HEK293T (cell line): ENCODE data around the gene PSMA5.

ENCODE experiments used
- ARNT ChIP-seq: fragments of 450-650 bp; IDR thresholded peaks from 2 replicates; pipeline ENCODE4 v1.6.1; 2017; ENCODE audit warnings: mild to moderate bottlenecking
- BHLHE40 ChIP-seq: fragments of 450-650 bp; IDR thresholded peaks from 2 replicates; pipeline ENCODE4 v1.6.1; 2016; ENCODE audit warnings: mild to moderate bottlenecking, moderate library complexity, borderline replicate concordance
- CTBP1 ChIP-seq: fragments of 450-650 bp; IDR thresholded peaks from 2 replicates; pipeline ENCODE4 v1.6.1; 2016; ENCODE audit warnings: borderline replicate concordance
- ELF4 ChIP-seq: fragments of 450-650 bp; IDR thresholded peaks from 2 replicates; pipeline ENCODE4 v1.6.1; 2017; ENCODE audit warnings: antibody characterized with exemption
- FOXA1 ChIP-seq: fragments of 450-650 bp; IDR thresholded peaks from 2 replicates; pipeline ENCODE4 v1.6.1; 2016; ENCODE audit warnings: mild to moderate bottlenecking
- FOXK2 ChIP-seq: fragments of 450-650 bp; IDR thresholded peaks from 2 replicates; pipeline ENCODE4 v1.6.1; 2016; ENCODE audit warnings: mild to moderate bottlenecking
- FOXM1 ChIP-seq: fragments of 450-650 bp; IDR thresholded peaks from 2 replicates; pipeline ENCODE4 v1.6.1; 2017; ENCODE audit warnings: mild to moderate bottlenecking, borderline replicate concordance
- HDGF ChIP-seq: fragments of 450-650 bp; IDR thresholded peaks from 2 replicates; pipeline ENCODE4 v1.6.1; 2017; ENCODE audit warnings: antibody characterized with exemption, borderline replicate concordance
- LEF1 ChIP-seq: fragments of 450-650 bp; IDR thresholded peaks from 2 replicates; pipeline ENCODE4 v1.6.1; 2017; ENCODE audit warnings: mild to moderate bottlenecking, borderline replicate concordance
- NFRKB ChIP-seq: fragments of 450-650 bp; IDR thresholded peaks from 2 replicates; pipeline ENCODE4 v1.6.1; 2016; ENCODE audit warnings: mild to moderate bottlenecking, moderate library complexity
- PKNOX1 ChIP-seq: fragments of 450-650 bp; IDR thresholded peaks from 2 replicates; pipeline ENCODE4 v1.6.1; 2016
- SP1 ChIP-seq: fragments of 450-650 bp; IDR thresholded peaks from 2 replicates; pipeline ENCODE4 v1.6.1; 2017
- SUZ12 ChIP-seq: fragments of 450-650 bp; IDR thresholded peaks from 2 replicates; pipeline ENCODE4 v1.6.1; 2016; ENCODE audit warnings: mild to moderate bottlenecking
- TARDBP ChIP-seq: fragments of 450-650 bp; IDR thresholded peaks from 2 replicates; pipeline ENCODE4 v1.6.1; 2016

- no peak for TF ChIP-seq NFRKB
- no peak for TF ChIP-seq PKNOX1
- no peak for TF ChIP-seq LEF1
- no peak for TF ChIP-seq HDGF
- TF ChIP-seq ELF4: no peak
- no peak for TF ChIP-seq ARNT
- TF ChIP-seq FOXK2: no peak
- no peak for TF ChIP-seq FOXA1
- no peak for TF ChIP-seq SP1
- TF ChIP-seq FOXM1: no peak
- no peak for TF ChIP-seq TARDBP
- TF ChIP-seq SUZ12: no peak
- no peak for TF ChIP-seq BHLHE40
- no peak for TF ChIP-seq CTBP1
Measured at GRCh38 chr1:109444346-109444745, 18.1 kb upstream of the PSMA5 start.
